RWPE2 (cell line): Measurements from ENCODE around the gene NFS1.
A peak's percentile ranks its signal among the peaks of the same experiment; 100 is the strongest.
"Not testable (repeated sequence)": the region's sequence is repeated elsewhere in the genome, so short reads cannot be mapped to it uniquely, and the experiment has no call there.

Experiments
- ATAC-seq: fragments of 200-7000 bp; cut with Tn5 transposase; 3 replicates; pipeline ENCODE4 v1.9.1; 2021; ENCODE audit warnings: low read depth
- DNase-seq: peaks from one replicate; pipeline ENCODE4 v3.0.0-alpha.2; 2020; ENCODE audit warnings: low spot score
- H3K27ac ChIP-seq: fragments of 450-650 bp; 2 replicates; pipeline ENCODE4 v1.5.1; 2017; ENCODE audit warnings: mild to moderate bottlenecking; ENCODE audit not compliant: poor library complexity, severe bottlenecking
- H3K27me3 ChIP-seq: fragments of 250-450 bp; sonication (Bioruptor Pico); 2 replicates; pipeline ENCODE4 v1.5.1; 2021; ENCODE audit warnings: mild to moderate bottlenecking, moderate library complexity; ENCODE audit not compliant: insufficient read depth, poor library complexity, severe bottlenecking
- H3K36me3 ChIP-seq: fragments of 250-450 bp; sonication (Bioruptor Pico); 2 replicates; pipeline ENCODE4 v1.5.1; 2020; ENCODE audit warnings: low read depth, mild to moderate bottlenecking, moderate library complexity
- H3K4me1 ChIP-seq: fragments of 250-450 bp; sonication (Bioruptor Pico); 2 replicates; pipeline ENCODE4 v1.5.1; 2021; ENCODE audit warnings: mild to moderate bottlenecking, moderate library complexity; ENCODE audit not compliant: insufficient read depth, poor library complexity, severe bottlenecking
- H3K4me3 ChIP-seq: fragments of 250-450 bp; sonication (Bioruptor Pico); 2 replicates; pipeline ENCODE4 v1.5.1; 2021; ENCODE audit warnings: mild to moderate bottlenecking, moderate library complexity; ENCODE audit not compliant: severe bottlenecking
- H3K9me3 ChIP-seq: fragments of 250-450 bp; sonication (Bioruptor Pico); 2 replicates; pipeline ENCODE4 v1.5.1; 2021; ENCODE audit warnings: mild to moderate bottlenecking, moderate library complexity; ENCODE audit not compliant: severe bottlenecking
- TF ChIP-seq, protein P1 (sequence below): fragments of 450-650 bp; IDR thresholded peaks from one replicate; pipeline ENCODE4 v1.5.1; 2017; ENCODE audit warnings: mild to moderate bottlenecking, moderate library complexity; ENCODE audit not compliant: poor library complexity, severe bottlenecking

Gene NFS1

DNA sequence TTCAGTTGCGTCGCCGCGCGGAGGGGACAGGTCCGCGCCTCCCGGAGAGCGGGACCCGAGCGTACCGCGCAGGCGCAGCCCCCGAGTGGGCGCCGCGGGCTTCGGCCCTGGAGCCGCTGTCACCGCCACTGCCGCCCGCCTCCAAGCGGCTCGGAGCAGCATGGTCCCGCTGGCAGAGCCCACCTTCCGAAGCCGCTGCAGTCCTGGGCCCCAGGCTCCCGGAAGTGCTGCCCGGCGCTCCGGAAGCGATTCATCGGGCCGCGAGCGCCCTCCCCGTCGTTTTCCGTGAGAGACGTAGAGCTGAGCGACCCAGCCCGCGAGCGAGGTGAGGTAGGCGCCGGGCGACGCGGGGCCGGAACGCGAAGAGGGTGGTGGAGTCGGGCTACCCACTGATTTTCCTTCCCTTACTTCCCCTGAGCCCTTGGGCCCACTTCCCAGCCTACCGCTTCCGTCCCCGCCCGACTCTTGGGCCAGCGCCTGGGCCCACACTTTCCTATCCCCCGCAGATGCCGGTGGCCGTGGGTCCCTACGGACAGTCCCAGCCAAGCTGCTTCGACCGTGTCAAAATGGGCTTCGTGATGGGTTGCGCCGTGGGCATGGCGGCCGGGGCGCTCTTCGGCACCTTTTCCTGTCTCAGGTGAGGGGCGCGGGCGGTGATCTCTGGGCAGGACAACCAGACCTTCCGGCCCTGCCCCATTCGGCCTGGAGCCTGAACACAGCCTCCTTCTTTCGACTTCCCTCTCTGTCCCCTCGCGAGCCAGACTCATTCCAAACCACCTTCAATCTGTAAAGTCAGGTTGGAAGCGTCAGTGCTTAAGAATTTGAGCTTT is at the start of gene NFS1, which contains the start of gene ROMO1:
Gene NFS1 (minus strand): TSS at position 226 of the 830 bp plus-strand sequence. CDS start 64 bp downstream, at position 162.
Gene ROMO1 (plus strand): TSS at position 279 of the 830 bp plus-strand sequence. CDS start 228 bp downstream, at position 507.
- Histone ChIP-seq H3K27me3 (no peaks in the 10 kb centered on the region), H3K4me1 (peaks cover 15% of the 10 kb centered on the region), H3K9me3 (no peaks in the 10 kb centered on the region), H3K36me3 (peaks cover 76% of the 10 kb centered on the region), H3K4me3 (peak within 1 kb of the TSS; percentile 81), H3K27ac (peak within 1 kb of the TSS; percentile 82)
- TF ChIP-seq, protein P1, sequence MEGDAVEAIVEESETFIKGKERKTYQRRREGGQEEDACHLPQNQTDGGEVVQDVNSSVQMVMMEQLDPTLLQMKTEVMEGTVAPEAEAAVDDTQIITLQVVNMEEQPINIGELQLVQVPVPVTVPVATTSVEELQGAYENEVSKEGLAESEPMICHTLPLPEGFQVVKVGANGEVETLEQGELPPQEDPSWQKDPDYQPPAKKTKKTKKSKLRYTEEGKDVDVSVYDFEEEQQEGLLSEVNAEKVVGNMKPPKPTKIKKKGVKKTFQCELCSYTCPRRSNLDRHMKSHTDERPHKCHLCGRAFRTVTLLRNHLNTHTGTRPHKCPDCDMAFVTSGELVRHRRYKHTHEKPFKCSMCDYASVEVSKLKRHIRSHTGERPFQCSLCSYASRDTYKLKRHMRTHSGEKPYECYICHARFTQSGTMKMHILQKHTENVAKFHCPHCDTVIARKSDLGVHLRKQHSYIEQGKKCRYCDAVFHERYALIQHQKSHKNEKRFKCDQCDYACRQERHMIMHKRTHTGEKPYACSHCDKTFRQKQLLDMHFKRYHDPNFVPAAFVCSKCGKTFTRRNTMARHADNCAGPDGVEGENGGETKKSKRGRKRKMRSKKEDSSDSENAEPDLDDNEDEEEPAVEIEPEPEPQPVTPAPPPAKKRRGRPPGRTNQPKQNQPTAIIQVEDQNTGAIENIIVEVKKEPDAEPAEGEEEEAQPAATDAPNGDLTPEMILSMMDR = peak; percentile 64
- DNase-seq = peak; percentile 97
- peak; percentile 83 for ATAC-seq

GRCh38 chr20:35744492-35744841 is 45.3 kb upstream of the NFS1 start:
- ATAC-seq, H3K4me3 ChIP-seq, H3K27me3 ChIP-seq, H3K9me3 ChIP-seq: not testable (repeated sequence)
- peaks cover 29% of the 10 kb centered on the region for H3K4me1 ChIP-seq
- DNase-seq = peak; percentile 45
- peaks cover 25% of the 10 kb centered on the region for H3K36me3 ChIP-seq
- H3K27ac ChIP-seq = peak overlapping the region; percentile 86

- H3K4me1 ChIP-seq = peaks cover 34% of the 10 kb centered on the region
- DNase-seq (peak; percentile 47), ATAC-seq (no peak)
- peak overlapping the region; percentile 86 for H3K27ac ChIP-seq
- TF ChIP-seq, protein P1 = no peak
- no peaks in the 10 kb centered on the region for H3K27me3 ChIP-seq
- no peak overlapping the region for H3K4me3 ChIP-seq
- no peaks in the 10 kb centered on the region for H3K9me3 ChIP-seq
- H3K36me3 ChIP-seq = peaks cover 30% of the 10 kb centered on the region
Measured at GRCh38 chr20:35743693-35744491, 44.7 kb upstream of the NFS1 start.

GRCh38 chr20:35742741-35743523 is 43.8 kb upstream of the NFS1 start:
- Histone ChIP-seq H3K27ac (peak overlapping the region; percentile 86), H3K27me3 (no peaks in the 10 kb centered on the region), H3K4me1 (peaks cover 42% of the 10 kb centered on the region), H3K4me3 (peak overlapping the region; percentile 53), H3K36me3 (peaks cover 40% of the 10 kb centered on the region), H3K9me3 (no peaks in the 10 kb centered on the region)
- DNase-seq (no peak), ATAC-seq (no peak)
- TF ChIP-seq, protein P1 = peak; percentile 20
